ENCODE results near the gene MLH3. TPM values are rescaled to one million over a fixed set of nuclear protein-coding genes. Genes with fewer than 3 reads are reported as not detected.

Gene MLH3
- total RNA-seq, 4 donors from 2014 or later = 24.5 to 40.7 (median 32.9) TPM

DNA sequence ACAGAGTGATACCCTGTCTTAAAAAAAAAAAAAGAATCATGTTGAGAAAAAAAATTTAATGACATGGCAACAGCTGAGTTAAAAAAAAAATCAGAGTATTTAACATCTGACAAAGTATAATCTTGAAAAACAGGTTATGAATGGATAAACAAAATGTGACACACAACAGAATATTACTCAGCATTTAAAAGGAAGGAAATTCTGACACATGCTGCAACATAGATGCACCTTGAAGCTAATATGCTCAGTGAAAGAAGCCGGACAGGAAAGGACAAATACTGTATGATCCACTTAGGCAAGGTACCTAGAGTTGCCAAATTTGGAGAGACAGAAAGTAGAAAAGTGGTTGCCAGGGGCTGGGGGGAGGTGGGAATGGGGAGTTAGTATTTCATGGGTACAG, 67.9 kb downstream of the MLH3 start:
- H3K4me1 ChIP-seq = peaks cover 15 to 28% (median 21%) of the 10 kb centered on the region in 4 donors
- H3K9me3 ChIP-seq = no peaks in the 10 kb centered on the region
- no peak overlapping the region for H3K4me3 ChIP-seq
- intact Hi-C loops (cut with DNase I) = no loop called here
- no peak for DNase-seq (ENCODE audit: extremely low spot score)
- no peaks in the 10 kb centered on the region for H3K27me3 ChIP-seq
- no peaks in the 10 kb centered on the region for H3K36me3 ChIP-seq
- TF ChIP-seq CTCF (IDR thresholded peaks at IDR 0.05) (no peak), POLR2A (IDR thresholded peaks at IDR 0.05; ENCODE audit: low read depth) (no peak), POLR2AphosphoS5 (IDR thresholded peaks at IDR 0.05) (no peak), EP300 (IDR thresholded peaks at IDR 0.05) (no peak)
- WGBS = 91% methylated on average over 1 of the region's 1 CpG
- no peak overlapping the region for H3K27ac ChIP-seq (replicated peaks in 1 of 4)

DNA sequence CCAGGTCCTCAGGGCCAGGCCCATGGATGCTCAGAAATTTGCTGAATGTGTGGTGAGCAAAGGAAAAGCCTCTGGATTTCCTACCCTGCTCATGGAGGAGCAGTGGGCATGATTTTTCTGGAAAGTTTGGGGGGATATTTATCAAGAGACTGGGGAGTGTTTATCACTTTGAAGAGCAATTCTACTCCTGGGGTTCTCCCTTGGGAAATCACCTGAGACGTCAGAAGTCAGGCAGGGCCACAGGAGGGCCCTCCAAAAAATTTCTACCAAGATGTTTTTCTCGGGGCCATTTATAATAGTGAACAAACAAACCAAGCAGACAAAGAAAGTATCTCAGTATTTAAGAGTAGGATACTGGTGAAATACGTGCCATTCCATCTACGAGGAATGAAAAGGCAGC, 68.6 kb downstream of the MLH3 start:
- Histone ChIP-seq H3K36me3 (no peaks in the 10 kb centered on the region), H3K4me1 (peaks cover 14 to 34% (median 28%) of the 10 kb centered on the region in 4 donors), H3K27ac (replicated peaks in 1 of 4) (no peak overlapping the region), H3K27me3 (no peaks in the 10 kb centered on the region), H3K4me3 (no peak overlapping the region), H3K9me3 (no peaks in the 10 kb centered on the region)
- 97% methylated on average over 4 of the region's 4 CpGs for WGBS
- intact Hi-C loops (cut with DNase I) = no loop called here
- TF ChIP-seq POLR2A (IDR thresholded peaks at IDR 0.05; ENCODE audit: low read depth) (no peak), EP300 (IDR thresholded peaks at IDR 0.05) (no peak), POLR2AphosphoS5 (IDR thresholded peaks at IDR 0.05) (no peak), CTCF (IDR thresholded peaks at IDR 0.05) (no peak)
- no peak for DNase-seq (ENCODE audit: extremely low spot score)

- DNase-seq (ENCODE audit: extremely low spot score) = no peak
- intact Hi-C loops (cut with DNase I) = no loop called here
- Histone ChIP-seq H3K27ac (replicated peaks in 1 of 4) (no peak overlapping the region), H3K4me3 (no peak overlapping the region), H3K9me3 (no peaks in the 10 kb centered on the region), H3K36me3 (no peaks in the 10 kb centered on the region), H3K4me1 (peaks cover 11 to 39% (median 32%) of the 10 kb centered on the region in 4 donors), H3K27me3 (no peaks in the 10 kb centered on the region)
- whole genome bisulfite sequencing = 88% methylated on average over 5 of the region's 5 CpGs
- no peak for TF ChIP-seq EP300 (IDR thresholded peaks at IDR 0.05)
- TF ChIP-seq CTCF (IDR thresholded peaks at IDR 0.05) = no peak
- no peak for TF ChIP-seq POLR2AphosphoS5 (IDR thresholded peaks at IDR 0.05)
- TF ChIP-seq POLR2A (IDR thresholded peaks at IDR 0.05; ENCODE audit: low read depth) = no peak
Observed at GRCh38 chr14:74981833-74982232, 69.4 kb downstream of the MLH3 start.

DNA sequence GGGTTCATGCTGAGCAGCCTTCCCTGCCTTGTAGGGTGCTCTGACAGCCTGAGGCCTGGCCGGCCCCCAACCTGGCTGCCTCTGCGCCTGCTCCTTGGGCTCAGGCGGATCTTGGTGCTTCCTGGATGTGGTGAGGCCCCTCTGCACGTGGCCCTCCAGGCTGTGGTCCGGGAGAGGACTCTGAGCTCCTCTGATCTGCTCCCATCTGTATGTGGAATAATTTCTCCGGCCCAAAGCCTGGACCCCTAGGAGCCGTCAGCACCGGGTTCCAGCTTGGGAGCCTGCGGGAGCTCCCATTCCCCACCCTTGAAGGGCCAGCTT, 69.8 kb downstream of the MLH3 start:
- Histone ChIP-seq H3K36me3 (no peaks in the 10 kb centered on the region), H3K9me3 (no peaks in the 10 kb centered on the region), H3K4me1 (peaks cover 11 to 43% (median 32%) of the 10 kb centered on the region in 4 donors), H3K27me3 (no peaks in the 10 kb centered on the region), H3K4me3 (no peak overlapping the region), H3K27ac (replicated peaks in 1 of 4) (no peak overlapping the region)
- no peak for DNase-seq (ENCODE audit: extremely low spot score)
- intact Hi-C loops (cut with DNase I) = no loop called here
- 90% methylated on average over 9 of the region's 9 CpGs for WGBS
- no peak for TF ChIP-seq POLR2A (IDR thresholded peaks at IDR 0.05; ENCODE audit: low read depth)
- no peak for TF ChIP-seq POLR2AphosphoS5 (IDR thresholded peaks at IDR 0.05)
- TF ChIP-seq CTCF (IDR thresholded peaks at IDR 0.05) = no peak
- no peak for TF ChIP-seq EP300 (IDR thresholded peaks at IDR 0.05)

GRCh38 chr14:74980731-74981461, 70.4 kb downstream of the MLH3 start:
- 68% methylated on average over 16 of the region's 35 CpGs for WGBS
- H3K27ac ChIP-seq (replicated peaks in 1 of 4) = no peak overlapping the region

More at GRCh38 chr14:74980731-74981461, 70.4 kb downstream of the MLH3 start:
- Histone ChIP-seq H3K36me3 (no peaks in the 10 kb centered on the region), H3K9me3 (no peaks in the 10 kb centered on the region), H3K27me3 (no peaks in the 10 kb centered on the region), H3K4me3 (no peak overlapping the region), H3K4me1 (peaks cover 11 to 46% (median 33%) of the 10 kb centered on the region in 4 donors)
- no peak for DNase-seq (ENCODE audit: extremely low spot score)
- TF ChIP-seq POLR2A (IDR thresholded peaks at IDR 0.05; ENCODE audit: low read depth) (no peak), CTCF (IDR thresholded peaks at IDR 0.05) (no peak), POLR2AphosphoS5 (IDR thresholded peaks at IDR 0.05) (no peak), EP300 (IDR thresholded peaks at IDR 0.05) (no peak)
- intact Hi-C loops (cut with DNase I) = no loop called here

All from esophagus muscularis mucosa (tissue), 4 donors.